GM23338 (cell line): ENCODE data around the gene SHMT1. TPM values are rescaled to one million over a fixed set of nuclear protein-coding genes. Genes with fewer than 3 reads are reported as not detected.

ENCODE experiments used
- ATAC-seq: fragments of 200-7000 bp; cut with Tn5 transposase; 3 replicates; pipeline ENCODE4 v1.9.1; 2020
- DNase-seq: peaks from one replicate; pipeline ENCODE4 v3.0.0-alpha.2; 2015; ENCODE audit warnings: low spot score
- H2AFZ ChIP-seq: fragments of 200-600 bp; sonication (generic); 2 replicates; pipeline ENCODE4 v1.8.0; 2016; ENCODE audit warnings: antibody characterized with exemption, mild to moderate bottlenecking, moderate library complexity
- H3F3A ChIP-seq: fragments of 200-600 bp; sonication (generic); replicated peaks from 2 replicates; pipeline ENCODE4 v1.8.0; 2017; ENCODE audit warnings: antibody characterized with exemption, mixed run types, low read depth
- H3K27ac ChIP-seq: fragments of 200-600 bp; sonication (generic); 2 replicates; pipeline ENCODE4 v1.6.1; 2016; ENCODE audit warnings: low read depth
- H3K27me3 ChIP-seq: fragments of 200-600 bp; sonication (generic); 2 replicates; pipeline ENCODE4 v1.8.0; 2016; ENCODE audit warnings: mild to moderate bottlenecking, mixed run types, moderate library complexity; ENCODE audit not compliant: insufficient read depth
- H3K36me3 ChIP-seq: fragments of 200-600 bp; sonication (generic); 2 replicates; pipeline ENCODE4 v1.8.0; 2016; ENCODE audit warnings: mild to moderate bottlenecking; ENCODE audit not compliant: insufficient read depth
- H3K4me1 ChIP-seq: fragments of 200-600 bp; sonication (generic); 2 replicates; pipeline ENCODE4 v1.8.0; 2016; ENCODE audit warnings: mild to moderate bottlenecking, moderate library complexity; ENCODE audit not compliant: insufficient read depth
- H3K4me2 ChIP-seq: fragments of 200-600 bp; sonication (generic); 2 replicates; pipeline ENCODE4 v1.7.1; 2017; ENCODE audit warnings: mixed run types
- H3K4me3 ChIP-seq: fragments of 200-600 bp; sonication (generic); 2 replicates; pipeline ENCODE4 v1.6.1; 2016; ENCODE audit warnings: mixed run types
- H3K79me2 ChIP-seq: fragments of 200-600 bp; sonication (generic); replicated peaks from 2 replicates; pipeline ENCODE4 v1.8.0; 2017; ENCODE audit warnings: mild to moderate bottlenecking; ENCODE audit not compliant: insufficient read depth
- H3K9me2 ChIP-seq: fragments of 200-600 bp; sonication (generic); 2 replicates; pipeline ENCODE4 v1.8.0; 2017; ENCODE audit not compliant: insufficient read depth
- H4K20me1 ChIP-seq: fragments of 200-600 bp; sonication (generic); replicated peaks from 2 replicates; pipeline ENCODE4 v1.8.0; 2017; ENCODE audit warnings: mild to moderate bottlenecking; ENCODE audit not compliant: insufficient read depth
- H3K27ac Mint-ChIP-seq: 2 replicates; pipeline ENCODE4 v1.8.0; 2020; ENCODE audit warnings: inconsistent platforms, mild to moderate bottlenecking, moderate library complexity, mixed read lengths
- H3K27me3 Mint-ChIP-seq: 3 replicates; pipeline ENCODE4 v1.8.0; 2022; ENCODE audit warnings: low read depth, mild to moderate bottlenecking, moderate library complexity, mixed read lengths, inconsistent platforms; ENCODE audit not compliant: insufficient read depth, poor library complexity
- H3K36me3 Mint-ChIP-seq: 3 replicates; pipeline ENCODE4 v1.8.0; 2021; ENCODE audit warnings: low read depth, mild to moderate bottlenecking, inconsistent platforms, moderate library complexity, mixed read lengths
- H3K4me1 Mint-ChIP-seq: 3 replicates; pipeline ENCODE4 v1.8.0; 2020; ENCODE audit warnings: mild to moderate bottlenecking, inconsistent platforms, mixed read lengths
- H3K4me3 Mint-ChIP-seq: 3 replicates; pipeline ENCODE4 v1.8.0; 2021; ENCODE audit warnings: moderate library complexity, mild to moderate bottlenecking, inconsistent platforms, mixed read lengths
- H3K9me3 Mint-ChIP-seq: 3 replicates; pipeline ENCODE4 v1.8.0; 2020; ENCODE audit warnings: moderate library complexity, mild to moderate bottlenecking, inconsistent platforms, mixed read lengths
- CREB1 ChIP-seq: fragments of 250-450 bp; sonication (Bioruptor Pico); IDR thresholded peaks from 2 replicates; pipeline ENCODE4 v1.5.0; 2020; ENCODE audit warnings: low read depth, mild to moderate bottlenecking, moderate library complexity
- CTCF ChIP-seq, 2 experiments: fragments of 200-600 bp in 1 of 2; sonication (generic) in 1 of 2; conservative IDR thresholded peaks; 2 replicates each; pipeline versions ENCODE4 v1.5.1 to v1.6.1; 2016 to 2017; ENCODE audit warnings: antibody characterized with exemption in 2 of 2, low read depth in 2 of 2, mild to moderate bottlenecking in 2 of 2, moderate library complexity in 1 of 2
- ETS1 ChIP-seq: IDR thresholded peaks from 2 replicates; pipeline ENCODE4 v1.6.1; 2016; ENCODE audit warnings: antibody characterized with exemption
- EZH2 ChIP-seq: fragments of 200-600 bp; sonication (generic); IDR thresholded peaks from one replicate; pipeline ENCODE4 v1.8.0; 2017; ENCODE audit warnings: antibody characterized with exemption, mild to moderate bottlenecking, low read depth; ENCODE audit not compliant: unreplicated experiment
- EZH2phosphoT487 ChIP-seq: fragments of 200-600 bp; sonication (generic); IDR thresholded peaks from one replicate; pipeline ENCODE4 v1.8.1; 2018; ENCODE audit warnings: antibody characterized with exemption; ENCODE audit not compliant: unreplicated experiment
- NANOG ChIP-seq: IDR thresholded peaks from 2 replicates; pipeline ENCODE4 v1.6.1; 2016; ENCODE audit warnings: antibody characterized with exemption, borderline replicate concordance
- POLR2AphosphoS5 ChIP-seq: IDR thresholded peaks from 2 replicates; pipeline ENCODE4 v1.6.1; 2016; ENCODE audit warnings: antibody characterized with exemption, low read depth
- REST ChIP-seq: IDR thresholded peaks from one replicate; pipeline ENCODE4 v1.6.1; 2018; ENCODE audit warnings: antibody characterized with exemption; ENCODE audit not compliant: unreplicated experiment
- ZNF331 ChIP-seq: fragments of 250-450 bp; sonication (Bioruptor Pico); IDR thresholded peaks from 2 replicates; pipeline ENCODE4 v1.5.0; 2020; ENCODE audit warnings: low read depth, mild to moderate bottlenecking, moderate library complexity
- ZNF462 ChIP-seq: fragments of 250-450 bp; sonication (Bioruptor Pico); IDR thresholded peaks from 2 replicates; pipeline ENCODE4 v1.5.0; 2020; ENCODE audit warnings: mild to moderate bottlenecking, moderate library complexity
- polyA plus RNA-seq: library from polyadenylated mRNA; unstranded; fragments of >200 nt; fragmentation: Nextera tagmentation; extraction: Ambion mirVana; gene quantifications from 2 replicates; pipeline ENCODE4 v1.2.1, GENCODE V29; 2016
- total RNA-seq: library from RNA; depleted of rRNA; stranded (reverse); fragments of >200 nt; shearing (Covaris generic); gene quantifications from 2 replicates; pipeline ENCODE4 v1.2.3, GENCODE V29; 2014

The SHMT1 gene
- total and polyA plus RNA-seq, 2 experiments from 2014 or later, result 22.8 to 33.3 TPM

DNA sequence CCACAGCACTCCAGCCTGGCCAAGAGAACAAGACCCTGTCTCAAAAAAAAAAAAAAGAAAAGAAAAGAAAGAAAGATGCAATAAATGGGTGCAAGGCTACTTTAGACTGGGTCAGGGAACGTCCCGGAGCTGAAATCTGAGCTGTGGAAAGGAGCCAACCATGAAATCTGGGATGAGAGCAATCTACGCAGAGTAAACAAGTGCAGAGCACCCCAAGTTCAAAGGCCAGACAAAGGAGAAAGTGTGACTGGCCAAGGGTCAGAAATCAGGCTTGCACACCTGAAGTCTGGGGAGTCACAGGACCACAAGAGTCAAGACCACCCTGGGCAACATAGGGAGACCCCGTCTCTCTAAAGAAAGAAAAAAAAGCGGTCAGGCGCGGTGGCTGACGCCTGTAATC is 2.8 kb downstream of the SHMT1 start:
- Histone ChIP-seq H4K20me1 (0 out of 2 replicates have a peak, but pooled peaks cover 16% of the 10 kb centered on the region), H2AFZ (no peak overlapping the region), H3K79me2 (peaks cover 51% of the 10 kb centered on the region), H3K4me2 (no peak overlapping the region), H3K27ac (no peak overlapping the region), H3K4me3 (no peak overlapping the region), H3K4me1 (peaks cover 8% of the 10 kb centered on the region; the same call in 1 of the 2 replicates), H3K36me3 (peaks cover 19% of the 10 kb centered on the region; the same call in 1 of the 2 replicates), H3K9me2 (no peaks in the 10 kb centered on the region), H3F3A (0 out of 2 replicates have a peak, but pooled peaks cover 4% of the 10 kb centered on the region), H3K27me3 (no peaks in the 10 kb centered on the region)
- Mint-ChIP-seq H3K4me3 (no peak overlapping the region), H3K36me3 (peaks cover 33% of the 10 kb centered on the region), H3K27me3 (peaks cover 5% of the 10 kb centered on the region), H3K4me1 (peaks cover 11% of the 10 kb centered on the region; the same call in 2 of the 3 replicates), H3K9me3 (no peaks in the 10 kb centered on the region), H3K27ac (no peak overlapping the region)
- TF ChIP-seq ZNF462 (CRISPR knock-in tag), result no peak
- no peak for TF ChIP-seq EZH2phosphoT487
- TF ChIP-seq ZNF331 (CRISPR knock-in tag), result no peak
- TF ChIP-seq REST, result no peak
- no peak for TF ChIP-seq POLR2AphosphoS5
- TF ChIP-seq CTCF (conservative IDR thresholded peaks at IDR 0.05; ENCODE audit: low read depth in 2 of 2), result no peak
- TF ChIP-seq EZH2, result no peak
- no peak for TF ChIP-seq CREB1 (CRISPR knock-in tag)
- TF ChIP-seq NANOG, result no peak
- no peak for TF ChIP-seq ETS1
- ATAC-seq, result no peak
- no peak for DNase-seq
